HG02571 (cell line): ENCODE results near the gene GALNT3.

ENCODE experiments used
- ATAC-seq: cut with Tn5 transposase; IDR thresholded peaks from one replicate; pipeline ENCODE4 v1.9.1; 2021; ENCODE audit warnings: mild to moderate bottlenecking, moderate library complexity; ENCODE audit not compliant: unreplicated experiment

GALNT3 gene

DNA sequence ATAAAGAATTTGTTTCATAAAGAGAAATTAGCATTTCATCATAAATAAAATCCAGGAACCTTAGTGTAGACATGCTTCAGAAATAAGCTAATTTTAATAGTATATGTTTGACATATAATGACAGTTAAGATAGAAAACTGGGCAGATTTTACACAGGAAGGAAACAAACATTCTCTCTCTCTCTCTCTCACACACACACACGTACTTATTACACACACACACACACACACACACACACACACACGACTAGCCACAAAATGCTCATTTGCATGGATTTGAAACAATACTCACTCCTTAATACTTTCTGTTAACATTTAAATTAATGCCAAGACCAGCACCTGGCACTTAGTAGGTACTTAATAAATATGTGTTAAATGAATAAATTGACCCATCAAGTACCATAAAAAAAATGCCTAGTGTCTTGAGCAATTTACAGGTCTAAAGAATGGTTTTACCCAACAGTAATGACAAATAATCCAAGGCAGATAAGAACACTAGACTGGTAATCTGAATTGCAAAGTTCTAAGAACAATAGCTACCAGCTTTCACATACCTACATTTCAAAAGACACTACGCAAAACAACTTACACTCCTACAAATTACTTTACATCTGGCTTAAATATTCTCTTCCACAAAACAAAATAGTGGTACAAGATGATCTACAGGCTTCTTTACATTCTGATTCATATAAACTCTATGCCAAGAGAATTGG lies 2.9 kb upstream of the GALNT3 start:
- no peak for ATAC-seq

DNA sequence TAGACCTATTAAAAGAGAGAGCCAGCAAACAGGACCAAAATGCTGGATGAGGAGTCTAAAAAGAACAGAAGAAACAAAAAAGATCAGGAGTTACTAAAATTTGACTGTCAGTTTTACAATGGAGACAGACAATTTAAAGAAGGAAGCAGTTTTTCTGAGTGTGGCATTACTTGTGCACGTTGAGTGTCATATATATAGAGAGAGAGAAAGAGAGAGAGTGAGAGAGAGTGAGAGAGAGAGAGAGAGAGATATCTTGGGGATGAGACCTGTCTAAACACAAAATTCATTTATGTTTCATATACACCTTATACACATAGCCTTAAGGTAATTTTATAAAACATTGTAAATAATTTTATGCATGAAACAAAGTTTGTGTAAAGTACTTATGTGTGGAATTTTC lies 2.1 kb upstream of the GALNT3 start:
- no peak for ATAC-seq

DNA sequence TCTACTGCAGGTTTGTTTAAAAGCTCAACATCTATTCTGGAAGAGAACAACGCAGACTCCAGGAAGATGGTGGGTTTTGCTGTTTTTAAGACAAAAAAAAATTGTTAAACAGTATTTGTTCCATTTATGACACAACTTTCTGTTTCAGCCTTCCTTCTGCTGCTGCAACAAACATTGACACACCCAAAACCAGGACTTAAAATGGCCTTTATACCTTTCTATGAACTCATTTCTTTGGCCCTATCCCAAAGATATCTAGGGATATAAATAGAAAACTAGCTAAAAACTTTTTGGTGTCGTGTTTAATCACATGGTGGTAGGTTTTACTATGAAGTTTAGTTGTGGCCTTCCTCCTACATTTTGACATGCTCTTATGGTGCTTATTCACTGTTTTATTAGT lies 964 bp upstream of the GALNT3 start:
- no peak for ATAC-seq

DNA sequence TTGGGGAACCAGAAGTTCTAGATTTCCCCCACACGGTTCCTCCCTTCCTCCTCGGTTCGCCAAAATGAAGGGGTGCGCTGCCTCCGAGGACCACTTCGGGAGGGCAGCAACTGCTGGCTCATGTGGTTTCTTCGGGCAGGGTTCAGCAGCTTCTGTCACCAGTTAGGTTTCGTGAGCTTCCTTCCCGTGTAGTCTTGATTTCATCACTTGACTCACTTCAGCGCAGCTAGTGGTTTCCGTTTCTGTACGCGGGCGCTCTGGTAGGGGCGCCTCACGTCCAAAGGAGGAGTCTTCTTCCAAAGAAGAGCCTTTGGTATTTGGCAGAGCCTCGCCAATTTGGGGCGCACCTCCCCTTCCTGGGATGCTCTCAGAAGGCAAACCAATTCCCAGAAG lies 485 bp upstream of the GALNT3 start:
- ATAC-seq = peak; percentile 98

DNA sequence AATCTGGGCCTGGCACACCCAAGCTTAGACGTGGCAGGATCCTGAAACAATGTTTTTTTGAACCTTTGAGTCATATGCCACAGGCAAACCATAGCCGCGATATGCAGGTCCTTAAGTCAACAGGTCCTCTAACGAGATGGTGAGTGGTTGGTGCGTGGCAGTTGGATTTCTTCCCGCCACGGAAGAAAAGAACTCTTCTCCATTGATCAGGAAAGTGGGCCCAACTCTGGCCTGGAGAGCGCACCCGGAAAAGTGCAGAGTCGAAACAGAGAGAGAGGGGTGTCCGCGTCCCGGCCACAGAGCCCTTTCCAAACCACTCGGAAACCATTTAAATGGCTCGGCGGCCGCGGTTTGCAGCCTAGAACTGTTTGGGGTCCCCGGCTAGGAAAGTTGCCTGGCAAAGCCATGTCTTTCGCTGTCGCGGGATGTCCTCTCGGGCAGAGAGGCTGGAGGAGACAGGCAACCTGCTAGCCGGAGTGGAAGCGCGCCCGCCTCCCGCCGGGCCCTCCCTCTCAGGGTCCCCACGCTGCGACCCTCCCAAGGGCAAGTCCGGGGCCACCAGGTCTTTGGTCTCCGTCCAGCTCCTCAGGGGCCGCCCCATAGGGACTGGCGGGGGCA lies 777 bp downstream of the GALNT3 start:
- peak; percentile 7 for ATAC-seq

DNA sequence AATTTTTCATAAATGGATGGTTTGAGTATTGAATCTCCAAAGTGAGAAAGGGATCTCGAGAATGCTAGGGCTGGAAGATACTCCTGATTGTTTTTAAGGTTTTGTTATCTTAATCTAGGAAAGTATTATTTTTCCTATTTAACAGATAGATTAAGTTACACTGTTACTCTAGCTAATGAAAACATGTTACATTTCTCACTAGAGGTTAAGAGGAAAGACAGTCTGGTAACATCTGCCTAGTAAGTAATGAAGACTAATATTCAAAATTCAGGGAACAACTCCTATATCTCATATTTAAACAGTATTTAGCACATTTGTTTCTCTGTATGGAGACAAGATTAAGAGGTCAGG lies 2.0 kb downstream of the GALNT3 start:
- no peak for ATAC-seq

DNA sequence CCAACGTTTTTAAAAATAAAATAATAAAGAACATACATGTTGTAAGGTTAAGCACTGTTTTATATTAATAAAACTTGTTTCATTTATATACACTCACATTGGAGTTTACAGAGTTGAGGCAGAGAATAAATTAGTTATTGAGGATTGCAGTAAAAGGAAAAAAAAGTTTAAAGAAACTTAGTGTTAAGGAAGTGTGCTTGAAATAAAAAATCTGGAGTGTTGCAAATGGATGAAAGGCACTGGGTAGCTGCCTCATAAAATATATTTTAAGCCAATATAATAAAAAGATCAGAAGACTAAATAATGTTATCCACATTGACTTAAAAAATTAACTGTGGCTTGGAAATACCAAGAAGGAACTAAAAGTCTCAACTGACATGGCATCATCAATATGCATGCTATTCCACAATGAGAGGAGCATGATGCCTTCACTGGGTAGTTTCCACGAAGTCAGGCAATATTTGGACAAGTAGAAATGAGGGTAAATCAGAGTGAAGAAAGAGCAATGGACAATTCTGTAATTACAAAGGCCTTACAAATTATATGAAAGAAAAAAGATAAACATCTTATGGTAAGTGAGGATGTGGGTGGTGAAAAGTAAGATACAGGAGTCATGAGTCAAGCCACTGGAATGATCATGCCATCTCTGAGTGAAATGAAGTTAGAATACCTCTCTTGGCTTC lies 2.5 kb downstream of the GALNT3 start:
- ATAC-seq = no peak

DNA sequence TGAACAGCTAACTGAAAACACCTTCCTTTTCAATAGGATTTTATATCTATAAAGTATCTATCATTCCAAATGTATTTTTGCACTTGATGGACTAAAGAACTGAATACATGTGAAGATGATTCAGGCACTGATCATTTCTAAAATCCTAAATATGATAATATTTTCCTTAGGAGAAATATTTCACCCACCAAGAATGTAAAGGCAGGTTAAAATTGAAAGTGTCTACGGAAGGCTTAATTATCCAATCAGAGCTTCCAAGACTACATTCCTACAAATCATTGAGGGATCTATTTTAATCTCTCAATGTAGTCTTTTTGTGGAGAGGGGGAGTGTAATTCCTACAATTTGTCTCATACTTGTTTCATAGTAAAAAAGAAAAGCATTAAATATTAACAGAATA lies 3.6 kb downstream of the GALNT3 start:
- ATAC-seq = no peak

DNA sequence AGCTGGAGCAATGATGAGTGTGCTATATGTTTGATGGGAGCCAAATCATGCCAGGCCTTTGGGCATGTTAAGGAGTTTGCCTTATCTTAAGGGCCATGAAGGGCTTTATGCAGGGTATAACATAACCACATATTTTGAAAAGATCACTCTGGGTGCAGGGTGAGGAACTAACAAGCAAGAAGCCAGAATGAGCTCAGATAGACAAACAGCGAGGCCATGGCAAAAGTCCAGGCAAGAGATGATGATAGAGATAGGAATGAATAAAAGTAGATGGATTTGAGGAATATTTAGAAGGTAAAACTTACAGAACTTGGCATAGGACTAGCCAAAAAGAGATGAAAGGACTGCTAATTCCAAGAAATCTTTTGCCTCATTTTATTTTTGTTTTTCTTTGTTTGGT lies 6.7 kb downstream of the GALNT3 start:
- ATAC-seq = no peak

DNA sequence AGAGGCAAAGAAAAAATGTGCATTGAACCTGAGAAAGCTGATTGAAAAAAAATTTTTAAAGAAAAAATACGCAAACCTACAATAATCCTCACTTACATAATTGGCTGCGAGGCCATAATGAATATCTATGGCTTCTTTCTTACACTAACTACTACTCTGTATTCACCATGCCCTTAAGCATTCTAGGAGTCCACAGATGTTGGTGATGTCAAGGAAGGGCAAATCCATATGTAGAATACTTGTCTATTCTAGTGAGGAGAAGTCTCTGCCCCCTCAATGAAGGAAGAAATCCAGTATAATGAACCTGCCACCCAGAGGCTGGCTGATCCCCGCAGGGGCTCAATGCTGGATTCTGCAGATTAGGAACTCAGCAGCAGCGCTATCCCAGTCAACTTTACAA lies 14.3 kb downstream of the GALNT3 start:
- ATAC-seq = no peak

DNA sequence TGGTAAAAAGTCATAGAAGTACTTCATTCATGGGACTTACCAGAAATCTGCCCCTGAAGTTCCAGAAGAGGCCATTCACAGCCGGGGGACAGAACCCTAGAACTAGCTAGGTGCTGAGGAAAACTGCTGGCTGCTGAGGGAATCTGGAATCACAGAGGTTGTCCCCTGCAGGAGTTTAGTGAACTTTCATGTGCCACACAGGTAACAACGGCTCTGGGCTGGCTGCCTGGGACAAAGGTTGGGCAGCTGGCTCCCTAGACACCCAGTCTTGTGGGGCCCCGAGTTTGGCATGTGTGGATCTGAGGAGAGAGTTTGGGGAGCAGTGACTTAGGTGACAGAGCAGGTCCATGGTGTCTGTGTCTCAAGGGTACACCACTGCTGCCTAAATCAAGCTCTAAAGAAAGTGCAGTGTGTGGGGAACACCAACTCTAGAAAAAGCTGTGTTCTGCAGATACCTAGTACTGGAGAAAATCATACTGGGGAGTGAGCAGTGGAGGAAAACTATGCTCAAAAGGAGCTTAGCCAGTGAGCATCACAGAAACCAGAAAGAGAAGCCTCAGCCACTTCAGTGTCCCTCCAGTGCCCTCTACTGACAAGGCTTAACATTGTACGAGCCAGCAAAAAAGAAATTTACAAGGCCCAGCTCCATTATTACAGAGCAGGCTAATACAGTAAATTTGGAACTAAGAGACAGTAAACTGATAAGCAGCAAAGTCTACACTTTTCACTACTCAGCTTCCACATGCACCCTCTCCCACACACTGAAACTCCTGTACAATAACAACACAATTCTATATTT lies 15.2 kb downstream of the GALNT3 start:
- no peak for ATAC-seq

DNA sequence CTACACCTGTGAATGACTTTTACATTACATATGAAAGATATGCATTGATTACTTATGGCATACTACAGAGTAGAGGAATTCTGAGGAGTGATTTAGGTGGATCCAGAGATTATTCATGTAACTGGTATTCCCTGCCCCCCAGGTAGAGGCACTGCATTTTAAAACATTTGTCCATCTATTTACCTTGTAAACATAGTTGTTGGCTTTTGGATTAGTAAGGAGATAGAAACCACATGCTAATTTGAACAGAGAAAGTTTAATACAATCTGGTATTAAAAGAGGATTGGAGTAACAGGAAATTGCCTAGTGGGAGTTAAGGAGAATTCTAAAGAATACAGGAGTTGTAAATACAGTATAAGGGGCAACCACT lies 15.9 kb downstream of the GALNT3 start:
- ATAC-seq = no peak

DNA sequence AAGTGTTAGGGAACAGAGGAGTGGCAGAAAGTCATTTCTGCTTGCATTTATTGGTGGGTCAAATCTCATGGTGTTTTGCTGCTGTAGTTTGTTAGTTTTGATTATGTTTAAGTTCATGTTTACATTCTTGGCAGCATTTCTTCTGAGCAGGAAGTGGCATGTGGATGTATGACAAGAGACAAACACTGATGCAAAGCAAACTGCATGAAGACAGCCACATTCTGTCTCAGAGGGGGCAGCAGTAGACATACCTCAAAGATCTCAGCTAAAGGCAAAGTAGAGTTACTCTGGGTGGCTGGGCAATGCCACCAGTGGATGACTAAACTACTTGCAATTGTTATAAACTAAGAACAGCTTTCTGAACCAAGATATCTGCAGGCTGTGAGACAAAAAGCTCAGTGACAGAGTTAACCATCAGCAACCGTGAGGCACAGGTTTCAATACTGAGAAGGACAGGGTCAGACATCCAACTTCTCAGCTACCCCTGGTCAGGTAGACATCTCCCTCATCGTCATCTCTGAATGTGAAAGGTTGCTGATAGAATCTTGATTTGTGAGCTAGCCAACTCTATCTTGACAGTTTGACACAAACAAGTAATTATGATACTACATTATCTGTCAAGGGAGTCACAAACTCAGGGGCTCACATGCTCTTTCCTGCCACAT lies 16.4 kb downstream of the GALNT3 start:
- ATAC-seq = no peak

DNA sequence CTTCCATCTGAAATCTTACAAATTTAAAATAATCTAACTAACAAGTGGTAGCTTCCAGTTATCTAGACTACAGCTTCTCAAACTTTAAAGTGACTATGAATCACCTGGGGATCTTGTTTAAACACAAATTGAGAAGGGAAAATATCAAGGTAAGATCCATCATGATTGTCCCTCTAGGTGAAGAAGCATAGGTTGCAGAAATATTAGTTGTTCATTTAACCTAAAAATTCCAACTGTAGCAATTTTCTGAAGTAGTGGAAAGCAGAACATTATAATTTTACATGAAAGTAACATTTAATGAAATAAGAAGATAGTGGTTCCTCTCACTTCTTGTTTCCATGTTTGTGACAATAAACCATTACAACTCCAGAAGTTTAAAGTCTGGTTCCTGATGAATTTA lies 17.3 kb downstream of the GALNT3 start:
- no peak for ATAC-seq

DNA sequence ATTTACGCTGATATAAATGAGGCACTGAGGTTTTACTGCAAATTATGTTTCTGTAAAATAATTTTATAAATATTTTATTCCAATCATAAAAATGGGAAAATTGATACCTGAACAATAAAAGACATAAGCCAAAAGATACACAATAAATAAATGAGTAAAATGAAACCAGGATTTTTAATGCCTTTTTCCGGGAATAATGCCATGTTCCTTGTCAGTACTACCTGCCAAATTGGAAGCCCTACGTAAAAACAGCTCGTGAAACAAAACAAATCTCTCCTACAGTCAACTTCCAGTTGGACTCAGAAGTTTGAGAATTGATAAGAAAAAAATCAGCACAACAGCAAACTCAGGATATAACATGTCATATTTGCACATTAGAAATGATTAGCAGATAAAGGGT lies 18.0 kb downstream of the GALNT3 start:
- no peak for ATAC-seq

DNA sequence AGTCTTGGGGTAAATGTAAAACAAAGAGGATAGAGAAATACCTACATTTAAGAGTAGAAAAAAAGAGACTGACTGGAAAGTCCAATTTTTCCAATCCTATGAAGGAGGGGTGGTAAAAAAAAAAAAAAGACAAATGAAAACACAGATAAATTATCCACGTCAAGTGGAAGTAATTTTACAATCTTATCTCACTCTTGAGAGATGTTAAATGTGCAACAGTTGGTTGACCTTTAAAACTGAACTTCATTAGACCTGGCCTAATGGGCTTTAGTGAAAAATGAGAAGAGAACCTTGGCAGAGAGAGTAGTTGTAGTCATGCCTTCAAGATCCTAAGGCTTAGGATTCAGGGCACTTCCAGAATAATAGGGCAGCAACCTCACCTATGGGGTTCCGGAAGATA lies 20.4 kb downstream of the GALNT3 start:
- no peak for ATAC-seq

DNA sequence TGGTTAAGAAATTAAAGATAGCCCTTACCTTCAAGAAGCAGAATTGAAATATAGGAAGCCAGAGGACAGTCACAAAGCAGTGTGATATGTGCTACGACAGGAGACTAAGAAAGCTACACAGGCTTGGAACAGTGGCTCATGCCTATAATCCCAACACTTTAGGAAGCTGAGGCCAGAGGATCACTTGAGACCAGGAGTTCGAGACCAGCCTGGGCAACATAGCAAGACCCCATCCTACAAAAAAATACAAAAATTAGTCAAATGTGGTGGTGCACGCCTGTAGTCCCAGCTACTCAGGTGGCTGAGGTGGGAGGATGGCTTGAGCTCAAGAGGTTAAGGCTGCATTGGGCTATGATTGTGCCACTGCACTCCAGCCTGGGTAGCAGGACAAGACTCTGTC lies 21.9 kb downstream of the GALNT3 start:
- no peak for ATAC-seq

DNA sequence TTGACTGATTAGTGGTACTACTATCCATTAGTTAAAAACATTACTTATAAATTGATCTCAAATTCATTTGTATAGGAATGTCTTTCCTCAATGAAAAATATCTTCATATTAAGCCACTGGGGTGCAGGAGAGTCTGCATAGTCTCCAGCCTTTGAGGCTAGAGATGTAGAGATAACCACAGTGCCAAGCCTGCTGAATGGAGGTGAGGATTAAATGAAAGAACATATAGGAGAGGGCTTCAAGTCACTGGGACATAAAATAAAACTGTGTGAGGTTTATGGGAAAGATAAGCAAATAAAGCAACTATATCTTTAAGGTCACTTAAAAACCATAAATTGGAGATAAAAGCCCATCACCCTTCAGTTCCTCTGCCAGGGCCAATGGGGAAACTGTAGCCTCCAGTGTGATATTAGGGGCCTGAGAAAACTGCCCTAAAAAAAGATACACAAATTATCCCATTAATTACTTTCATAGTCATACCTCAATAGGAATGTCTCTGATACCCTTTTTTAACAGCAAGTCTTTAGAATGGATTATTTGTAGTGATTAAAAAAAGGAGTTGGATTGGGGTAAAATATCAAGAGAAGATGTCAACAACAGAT lies 27.6 kb downstream of the GALNT3 start:
- no peak for ATAC-seq

DNA sequence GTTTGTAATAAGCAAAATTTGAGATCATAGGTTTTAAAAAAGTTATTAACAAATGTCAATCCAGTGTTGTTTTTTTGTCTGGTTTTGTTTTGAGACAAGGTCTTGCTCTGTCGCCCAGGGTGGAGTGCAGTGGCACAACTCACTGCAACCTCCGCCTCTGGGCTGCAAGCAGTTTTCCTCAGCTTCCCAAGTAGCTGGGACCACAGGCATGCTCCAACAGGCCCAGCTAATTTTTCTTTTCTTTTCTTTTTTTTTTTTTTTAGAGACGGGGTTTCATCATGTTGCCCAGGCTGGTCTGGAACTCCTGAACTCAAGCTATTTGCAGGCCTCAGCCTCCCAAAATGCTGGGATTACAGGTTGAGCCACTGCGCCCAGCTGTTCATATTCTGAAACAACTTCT lies 31.3 kb downstream of the GALNT3 start:
- no peak for ATAC-seq

DNA sequence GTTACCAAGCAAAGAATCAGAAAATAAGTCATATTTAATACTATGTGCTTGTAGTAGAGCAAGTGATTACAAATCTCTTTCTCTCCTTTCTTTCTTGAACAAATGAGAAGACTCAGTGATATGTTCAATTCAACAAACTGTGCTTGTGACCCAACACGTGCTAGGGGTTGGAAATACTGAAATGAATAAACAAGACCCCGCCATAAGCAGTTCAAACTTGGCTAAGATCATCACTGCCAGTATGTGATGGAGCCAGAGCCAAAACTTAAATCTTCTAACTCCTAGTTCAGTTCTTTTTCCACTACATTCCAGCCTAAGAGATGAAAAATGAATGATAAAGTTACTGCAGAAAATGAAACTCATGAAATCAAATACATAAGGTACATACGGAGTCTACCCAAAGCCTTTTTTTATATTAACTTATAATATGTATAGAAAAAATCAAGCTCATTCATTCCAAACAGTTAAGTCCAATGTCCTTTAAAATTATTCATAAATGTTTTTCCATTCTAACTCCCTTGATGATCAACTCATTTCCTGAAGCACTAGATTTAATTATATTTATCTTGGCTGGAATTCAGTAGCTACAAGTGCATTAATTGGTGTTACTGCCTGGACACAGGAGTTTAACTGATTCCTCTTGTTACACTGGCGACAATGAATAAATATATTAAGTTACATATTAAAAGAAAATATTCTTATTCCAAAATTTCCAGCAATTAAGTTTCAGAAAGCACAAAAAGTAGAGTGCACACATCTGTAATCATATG lies 36.0 kb downstream of the GALNT3 start:
- no peak for ATAC-seq
